Urothelium cell line (cell line): Measurements from ENCODE around the gene TSKU.
"Not testable (repeated sequence)": the region's sequence is repeated elsewhere in the genome, so short reads cannot be mapped to it uniquely, and the experiment has no call there.

ENCODE experiments used
- DNase-seq: peaks from one replicate; pipeline ENCODE4 v3.0.0; 2011; ENCODE audit warnings: low spot score, mixed read lengths
- FAIRE-seq: peaks from 2 replicates; lab custom pipeline; 2011; peaks lifted over from hg19 to GRCh38; lab: Jason Lieb, UNC

TSKU gene

GRCh38 chr11:76783294-76783895 lies at the start of gene TSKU:
TSS of gene TSKU (plus strand) at chr11:76783356. CDS start at chr11:76795617, 12,261 bp downstream.
- FAIRE-seq = peak; percentile 5

GRCh38 chr11:76733906-76734305 lies 49.2 kb upstream of the TSKU start:
- peak; percentile 86 for DNase-seq
- not testable (repeated sequence) for FAIRE-seq

More at GRCh38 chr11:76783294-76783895, at the start of gene TSKU:
- DNase-seq = no peak

GRCh38 chr11:76734456-76735420 lies 48.4 kb upstream of the TSKU start:
- no peak for DNase-seq
- no peak for FAIRE-seq

GRCh38 chr11:76735841-76736240 lies 47.3 kb upstream of the TSKU start:
- FAIRE-seq = no peak

GRCh38 chr11:76736266-76736665 lies 46.9 kb upstream of the TSKU start:
- DNase-seq (no peak), FAIRE-seq (no peak)

More at GRCh38 chr11:76735841-76736240, 47.3 kb upstream of the TSKU start:
- no peak for DNase-seq

- FAIRE-seq (no peak), DNase-seq (no peak)
Observed at GRCh38 chr11:76736773-76737495, 46.2 kb upstream of the TSKU start.

GRCh38 chr11:76738618-76739240 lies 44.4 kb upstream of the TSKU start:
- FAIRE-seq = no peak
- no peak for DNase-seq

GRCh38 chr11:76739798-76740197 lies 43.4 kb upstream of the TSKU start:
- FAIRE-seq (no peak), DNase-seq (no peak)

- DNase-seq (no peak), FAIRE-seq (no peak)
Observed at GRCh38 chr11:76740772-76741171, 42.4 kb upstream of the TSKU start.

GRCh38 chr11:76742902-76743301 lies 40.3 kb upstream of the TSKU start:
- no peak for FAIRE-seq

GRCh38 chr11:76744186-76745043 lies 38.7 kb upstream of the TSKU start:
- DNase-seq (no peak), FAIRE-seq (no peak)

More at GRCh38 chr11:76742902-76743301, 40.3 kb upstream of the TSKU start:
- DNase-seq = no peak

GRCh38 chr11:76745044-76745376 lies 38.1 kb upstream of the TSKU start:
- FAIRE-seq (no peak), DNase-seq (no peak)

GRCh38 chr11:76745561-76746207 lies 37.5 kb upstream of the TSKU start:
- FAIRE-seq = no peak
- no peak for DNase-seq

- DNase-seq (no peak), FAIRE-seq (no peak)
Observed at GRCh38 chr11:76747153-76747914, 35.8 kb upstream of the TSKU start.

GRCh38 chr11:76747915-76748860 lies 35.0 kb upstream of the TSKU start:
- DNase-seq = no peak
- no peak for FAIRE-seq

GRCh38 chr11:76748948-76749347 lies 34.2 kb upstream of the TSKU start:
- DNase-seq = no peak
- FAIRE-seq = no peak

- DNase-seq = no peak
- FAIRE-seq = no peak
Observed at GRCh38 chr11:76750067-76750466, 33.1 kb upstream of the TSKU start.

- FAIRE-seq (no peak), DNase-seq (no peak)
Observed at GRCh38 chr11:76750746-76751145, 32.4 kb upstream of the TSKU start.
